Lung (tissue), 12 donors: ENCODE data around the gene BCOR. TPM values are rescaled to one million over a fixed set of nuclear protein-coding genes. Genes with fewer than 3 reads are reported as not detected.

Source experiments
- ATAC-seq: fragments of 200-7000 bp; cut with Tn5 transposase; one replicate; pipeline ENCODE4 v1.9.1; 2020; ENCODE audit warnings: moderate number of reproducible peaks; ENCODE audit not compliant: insufficient read depth, low FRiP score
- DNase-seq, 3 donors: peaks; one replicate each; pipeline ENCODE4 v3.0.0-alpha.2; 2013 to 2017
- H3K27ac ChIP-seq, 2 donors: one replicate each; pipeline ENCODE4 v1.5.1; 2013; ENCODE audit warnings: mild to moderate bottlenecking in 2 of 2, moderate library complexity in 2 of 2, control low read depth in 1 of 2, inconsistent platforms in 1 of 2, low read depth in 1 of 2, low read length in 1 of 2
- H3K27me3 ChIP-seq, 3 donors: one replicate each; pipeline ENCODE4 v1.5.1; 2013; ENCODE audit warnings: low read length in 2 of 3; ENCODE audit not compliant: control insufficient read depth in 3 of 3, insufficient read depth in 3 of 3
- H3K36me3 ChIP-seq, 4 donors: one replicate each; pipeline ENCODE4 v1.5.1; 2013; ENCODE audit warnings: low read length in 4 of 4, mild to moderate bottlenecking in 1 of 4, moderate library complexity in 1 of 4; ENCODE audit not compliant: control insufficient read depth in 4 of 4, insufficient read depth in 4 of 4
- H3K4me1 ChIP-seq, 5 donors: one replicate each; pipeline ENCODE4 v1.5.1; 2013; ENCODE audit warnings: low read length in 5 of 5, mild to moderate bottlenecking in 2 of 5, moderate library complexity in 1 of 5; ENCODE audit not compliant: control insufficient read depth in 5 of 5, insufficient read depth in 5 of 5
- H3K4me3 ChIP-seq: one replicate; pipeline ENCODE4 v1.5.1; 2013; ENCODE audit warnings: mild to moderate bottlenecking, control low read depth, moderate library complexity
- H3K9ac ChIP-seq, 2 donors: one replicate each; pipeline ENCODE4 v1.5.1; 2013; ENCODE audit warnings: low read length in 2 of 2, control low read depth in 1 of 2; ENCODE audit not compliant: insufficient read depth in 1 of 2
- H3K9me3 ChIP-seq, 4 donors: one replicate each; pipeline ENCODE4 v1.5.1; 2013; ENCODE audit warnings: low read length in 3 of 4, mild to moderate bottlenecking in 1 of 4, moderate library complexity in 1 of 4; ENCODE audit not compliant: control insufficient read depth in 4 of 4, insufficient read depth in 3 of 4
- CTCF ChIP-seq: IDR thresholded peaks from 2 replicates; pipeline ENCODE4 v1.5.1; 2012; ENCODE audit warnings: mild to moderate bottlenecking; ENCODE audit errors: control extremely low read depth, extremely low read depth
- WGBS, 2 donors: extraction: QIAGEN DNeasy Blood & Tissue Kit; methylation state at CpG; one replicate each; pipeline ENCODE4 v1.1.7; 2013; 5-methylcytosine and 5-hydroxymethylcytosine counted together
- polyA plus RNA-seq, 2 donors: library from polyadenylated mRNA; stranded (reverse); fragments of 200-250 nt; gene quantifications; one replicate each; pipeline ENCODE4 v1.2.1, GENCODE V29; 2013
- total RNA-seq, 2 donors: library from RNA; depleted of rRNA in 1 of 2; stranded (reverse); fragments of >200 nt in 1 of 2; gene quantifications; one replicate each; pipeline ENCODE4 v1.2.1, GENCODE V29; 2014 to 2021
- donor health status: control.
- donor health status: control.
- donor health status: Bipolar disorder and iron deficiency.
- donor health status: healthy.
- donor health status: DM: yes; HTN: yes; CAD: no.

Gene BCOR
- total and polyA plus RNA-seq, 4 donors, result 10.8 to 67.2 (median 15.9) TPM

- Histone ChIP-seq H3K9ac (no peak overlapping the region), H3K4me3 (no peak overlapping the region), H3K27me3 (peaks cover 0 to 3% (median 0%) of the 10 kb centered on the region in 3 donors), H3K36me3 (peaks cover 4 to 33% (median 15%) of the 10 kb centered on the region in 4 donors), H3K4me1 (peaks cover 0 to 16% (median 0%) of the 10 kb centered on the region in 5 donors), H3K9me3 (peaks cover 0 to 6% (median 0%) of the 10 kb centered on the region in 4 donors), H3K27ac (no peak overlapping the region)
- WGBS, 2 donors, result 91 to 96% methylated on average over 7 of the region's 7 CpGs
- TF ChIP-seq CTCF, result no peak
- DNase-seq (no peak), ATAC-seq (no peak)
Observed at GRCh38 chrX:40060356-40060845, 37.4 kb downstream of the BCOR start.

GRCh38 chrX:40058719-40059118 is 39.0 kb downstream of the BCOR start:
- peaks cover 15 to 33% (median 23%) of the 10 kb centered on the region in 4 donors for H3K36me3 ChIP-seq
- 77 to 82% methylated on average over 9 to 11 of the region's 11 CpGs for WGBS, 2 donors
- ATAC-seq (no peak), DNase-seq (no peak)
- no peak overlapping the region for H3K9ac ChIP-seq
- H3K4me1 ChIP-seq, result peaks cover 0 to 16% (median 0%) of the 10 kb centered on the region in 5 donors
- H3K27ac ChIP-seq, result no peak overlapping the region
- peaks cover 0 to 3% (median 0%) of the 10 kb centered on the region in 3 donors for H3K27me3 ChIP-seq
- H3K9me3 ChIP-seq, result peaks cover 0 to 9% (median 1%) of the 10 kb centered on the region in 4 donors
- no peak for TF ChIP-seq CTCF
- no peak overlapping the region for H3K4me3 ChIP-seq

- no peak overlapping the region for H3K9ac ChIP-seq
- ATAC-seq (no peak), DNase-seq (no peak)
- peaks cover 26 to 38% (median 27%) of the 10 kb centered on the region in 4 donors for H3K36me3 ChIP-seq
- no peak for TF ChIP-seq CTCF
- peaks cover 0 to 3% (median 0%) of the 10 kb centered on the region in 3 donors for H3K27me3 ChIP-seq
- WGBS, 2 donors, result 86 to 98% methylated on average over 9 of the region's 9 CpGs
- H3K27ac ChIP-seq, result no peak overlapping the region
- H3K4me3 ChIP-seq, result no peak overlapping the region
- peaks cover 0 to 13% (median 7%) of the 10 kb centered on the region in 4 donors for H3K9me3 ChIP-seq
- H3K4me1 ChIP-seq, result peaks cover 0 to 5% (median 0%) of the 10 kb centered on the region in 5 donors
Observed at GRCh38 chrX:40057405-40057804, 40.4 kb downstream of the BCOR start.

- no peak overlapping the region for H3K9ac ChIP-seq
- no peaks in the 10 kb centered on the region for H3K4me1 ChIP-seq
- DNase-seq (no peak), ATAC-seq (no peak)
- WGBS, 2 donors, result 75 to 84% methylated on average over 4 of the region's 4 CpGs
- no peak for TF ChIP-seq CTCF
- peaks cover 0 to 18% (median 7%) of the 10 kb centered on the region in 4 donors for H3K9me3 ChIP-seq
- no peak overlapping the region for H3K4me3 ChIP-seq
- peaks cover 26 to 44% (median 32%) of the 10 kb centered on the region in 4 donors for H3K36me3 ChIP-seq
- peaks cover 0 to 3% (median 0%) of the 10 kb centered on the region in 3 donors for H3K27me3 ChIP-seq
- no peak overlapping the region for H3K27ac ChIP-seq
Observed at GRCh38 chrX:40056420-40056819, 41.3 kb downstream of the BCOR start.
